Gastroesophageal sphincter (tissue), 3 donors: ENCODE data around the gene USP32.

ENCODE experiments used
- EP300 ChIP-seq: sonication (generic); formaldehyde crosslinking; IDR thresholded peaks from one replicate; pipeline ENCODE4 v1.6.1; 2017; ENCODE audit warnings: antibody characterized with exemption, mild to moderate bottlenecking
- POLR2A ChIP-seq, 2 donors: fragments of 450-650 bp; IDR thresholded peaks; one replicate each; pipeline ENCODE4 v1.6.1; 2017; ENCODE audit warnings: antibody characterized with exemption in 2 of 2, mild to moderate bottlenecking in 2 of 2, moderate library complexity in 1 of 2
- TF ChIP-seq, protein P1 (sequence below), 4 experiments: fragments of 200-600 bp in 2 of 4; fragments of 450-650 bp in 2 of 4; sonication (generic) in 1 of 4; IDR thresholded peaks; one replicate each; pipeline ENCODE4 v1.5.1; 2017 to 2019; ENCODE audit warnings: antibody characterized with exemption in 4 of 4, mild to moderate bottlenecking in 2 of 4, moderate library complexity in 2 of 4

DNA sequence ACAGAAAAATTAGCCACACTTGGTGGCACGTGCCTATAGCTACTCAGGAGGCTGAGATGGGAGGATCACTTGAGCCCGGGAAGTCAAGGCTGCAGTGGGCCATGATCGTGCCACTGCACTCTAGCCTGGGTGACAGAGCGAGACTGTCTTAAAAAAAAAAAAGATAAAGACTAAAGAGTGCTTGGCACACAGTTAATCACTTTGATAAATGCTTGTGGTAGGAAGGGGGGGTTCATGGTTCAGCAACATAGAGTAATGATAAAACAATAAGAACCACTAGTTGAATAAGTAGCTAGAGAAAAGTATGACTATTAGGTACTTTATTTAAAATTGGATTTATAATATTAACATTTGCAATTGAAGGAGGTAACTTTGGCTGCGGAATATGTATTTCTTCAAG lies 43.3 kb downstream of the USP32 start:
- TF ChIP-seq, protein P1, sequence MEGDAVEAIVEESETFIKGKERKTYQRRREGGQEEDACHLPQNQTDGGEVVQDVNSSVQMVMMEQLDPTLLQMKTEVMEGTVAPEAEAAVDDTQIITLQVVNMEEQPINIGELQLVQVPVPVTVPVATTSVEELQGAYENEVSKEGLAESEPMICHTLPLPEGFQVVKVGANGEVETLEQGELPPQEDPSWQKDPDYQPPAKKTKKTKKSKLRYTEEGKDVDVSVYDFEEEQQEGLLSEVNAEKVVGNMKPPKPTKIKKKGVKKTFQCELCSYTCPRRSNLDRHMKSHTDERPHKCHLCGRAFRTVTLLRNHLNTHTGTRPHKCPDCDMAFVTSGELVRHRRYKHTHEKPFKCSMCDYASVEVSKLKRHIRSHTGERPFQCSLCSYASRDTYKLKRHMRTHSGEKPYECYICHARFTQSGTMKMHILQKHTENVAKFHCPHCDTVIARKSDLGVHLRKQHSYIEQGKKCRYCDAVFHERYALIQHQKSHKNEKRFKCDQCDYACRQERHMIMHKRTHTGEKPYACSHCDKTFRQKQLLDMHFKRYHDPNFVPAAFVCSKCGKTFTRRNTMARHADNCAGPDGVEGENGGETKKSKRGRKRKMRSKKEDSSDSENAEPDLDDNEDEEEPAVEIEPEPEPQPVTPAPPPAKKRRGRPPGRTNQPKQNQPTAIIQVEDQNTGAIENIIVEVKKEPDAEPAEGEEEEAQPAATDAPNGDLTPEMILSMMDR (IDR thresholded peaks at IDR 0.05) = no peak
- no peak for TF ChIP-seq EP300
- no peak for TF ChIP-seq POLR2A (IDR thresholded peaks at IDR 0.05)
